ENCODE data around the gene F11R.

DNA sequence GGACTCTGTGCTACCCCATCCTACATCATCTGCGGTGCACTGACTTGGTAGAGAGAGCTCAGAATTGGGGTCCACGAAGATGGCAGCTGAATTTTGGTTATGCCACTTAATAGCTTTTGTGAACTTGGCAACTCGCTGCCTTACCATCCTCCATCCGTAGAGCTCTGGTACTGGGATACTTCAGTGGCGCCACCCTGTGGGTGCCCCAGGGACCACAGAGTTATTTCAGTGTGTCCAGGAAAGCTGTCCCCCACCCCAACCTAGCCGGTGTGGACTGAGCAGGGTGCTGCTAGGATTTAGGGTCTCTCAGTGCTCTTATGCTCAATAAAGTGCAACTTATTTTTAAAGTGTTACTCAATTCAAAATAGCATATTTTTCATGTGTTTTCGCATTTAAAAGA, 33.9 kb upstream of the F11R start:
- TF ChIP-seq, protein P1, sequence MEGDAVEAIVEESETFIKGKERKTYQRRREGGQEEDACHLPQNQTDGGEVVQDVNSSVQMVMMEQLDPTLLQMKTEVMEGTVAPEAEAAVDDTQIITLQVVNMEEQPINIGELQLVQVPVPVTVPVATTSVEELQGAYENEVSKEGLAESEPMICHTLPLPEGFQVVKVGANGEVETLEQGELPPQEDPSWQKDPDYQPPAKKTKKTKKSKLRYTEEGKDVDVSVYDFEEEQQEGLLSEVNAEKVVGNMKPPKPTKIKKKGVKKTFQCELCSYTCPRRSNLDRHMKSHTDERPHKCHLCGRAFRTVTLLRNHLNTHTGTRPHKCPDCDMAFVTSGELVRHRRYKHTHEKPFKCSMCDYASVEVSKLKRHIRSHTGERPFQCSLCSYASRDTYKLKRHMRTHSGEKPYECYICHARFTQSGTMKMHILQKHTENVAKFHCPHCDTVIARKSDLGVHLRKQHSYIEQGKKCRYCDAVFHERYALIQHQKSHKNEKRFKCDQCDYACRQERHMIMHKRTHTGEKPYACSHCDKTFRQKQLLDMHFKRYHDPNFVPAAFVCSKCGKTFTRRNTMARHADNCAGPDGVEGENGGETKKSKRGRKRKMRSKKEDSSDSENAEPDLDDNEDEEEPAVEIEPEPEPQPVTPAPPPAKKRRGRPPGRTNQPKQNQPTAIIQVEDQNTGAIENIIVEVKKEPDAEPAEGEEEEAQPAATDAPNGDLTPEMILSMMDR (IDR thresholded peaks at IDR 0.05), result 0 out of 2 replicates have a peak, but pooled peaks have one; percentile 14
- no peak for TF ChIP-seq ZFX (IDR thresholded peaks at IDR 0.05; ENCODE audit: borderline replicate concordance)

Data from 22Rv1 (cell line).